ENCODE results near the gene PDGFA.

The PDGFA gene

DNA sequence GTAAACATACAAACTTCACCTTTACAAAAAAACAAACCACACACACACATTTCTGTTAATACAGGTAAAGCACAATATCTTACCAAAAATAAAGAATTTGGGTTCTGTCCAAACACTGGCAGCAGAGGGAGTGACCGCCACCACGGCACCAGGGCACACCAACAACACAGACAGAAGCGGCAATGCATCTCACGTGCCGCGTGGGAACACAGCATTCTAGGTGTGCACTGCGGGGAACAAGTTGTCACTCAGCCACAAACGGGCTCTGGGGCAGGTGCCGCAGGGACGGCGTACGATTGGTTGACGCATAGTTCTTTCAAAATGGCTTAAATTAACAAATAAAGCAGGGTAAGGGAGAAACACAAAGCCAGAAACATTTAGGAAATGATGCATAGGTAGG is 22.3 kb downstream of the PDGFA start:
- DNase-seq (ENCODE audit: low read depth) = no peak
- Histone ChIP-seq H3K4me1 (ENCODE audit: control insufficient read depth, insufficient read depth, low read length) (no peaks in the 10 kb centered on the region), H3K4me3 (ENCODE audit: low read length) (no peak overlapping the region), H3K9ac (ENCODE audit: low read length) (no peak overlapping the region), H3K36me3 (ENCODE audit: control insufficient read depth, insufficient read depth, low read length, severe bottlenecking) (peaks cover 4% of the 10 kb centered on the region), H3K9me3 (ENCODE audit: control insufficient read depth, low read length) (no peaks in the 10 kb centered on the region), H3K27me3 (replicated peaks; ENCODE audit: control insufficient read depth, insufficient read depth, low read length) (peaks cover 6% of the 10 kb centered on the region)

DNA sequence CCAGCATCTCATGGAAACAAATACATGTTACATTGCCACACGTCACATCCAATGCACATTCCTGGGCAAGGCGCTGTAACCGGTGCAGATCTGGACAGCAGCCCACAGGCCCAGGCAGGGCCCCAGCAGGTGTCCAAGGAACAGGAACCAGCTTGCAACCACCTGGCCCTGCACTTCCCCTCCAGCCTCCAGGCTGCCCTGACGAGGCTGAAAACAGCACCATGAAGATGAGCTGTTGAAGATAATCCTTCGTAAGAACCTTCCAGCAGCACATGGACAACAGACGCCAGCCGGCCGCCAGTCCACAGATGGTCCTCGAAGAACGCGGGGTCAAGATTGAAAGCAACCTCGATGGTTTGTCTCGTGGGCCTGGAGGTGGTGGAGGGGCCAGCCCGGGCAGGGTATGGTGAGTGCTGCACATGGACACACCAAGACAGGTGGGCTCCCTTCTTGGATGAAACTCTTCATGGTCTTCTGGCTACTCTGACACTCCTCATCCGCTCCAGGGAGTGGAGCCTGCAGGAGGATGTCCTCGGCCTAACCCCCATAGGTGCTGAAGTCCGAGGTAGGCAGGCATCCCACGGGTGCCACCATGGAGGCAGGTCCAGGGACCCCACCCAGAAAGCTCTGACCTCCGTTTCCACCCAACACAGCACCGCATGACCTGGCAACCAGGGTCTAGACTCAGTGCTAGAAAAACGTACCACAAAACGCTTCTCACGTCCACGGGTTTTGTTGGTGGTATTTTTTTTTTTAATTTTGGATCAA is 22.9 kb downstream of the PDGFA start:
- H3K4me1 ChIP-seq (ENCODE audit: control insufficient read depth, insufficient read depth, low read length) = no peaks in the 10 kb centered on the region
- DNase-seq (ENCODE audit: low read depth) = no peak
- H3K27me3 ChIP-seq (replicated peaks; ENCODE audit: control insufficient read depth, insufficient read depth, low read length) = peaks cover 6% of the 10 kb centered on the region

DNA sequence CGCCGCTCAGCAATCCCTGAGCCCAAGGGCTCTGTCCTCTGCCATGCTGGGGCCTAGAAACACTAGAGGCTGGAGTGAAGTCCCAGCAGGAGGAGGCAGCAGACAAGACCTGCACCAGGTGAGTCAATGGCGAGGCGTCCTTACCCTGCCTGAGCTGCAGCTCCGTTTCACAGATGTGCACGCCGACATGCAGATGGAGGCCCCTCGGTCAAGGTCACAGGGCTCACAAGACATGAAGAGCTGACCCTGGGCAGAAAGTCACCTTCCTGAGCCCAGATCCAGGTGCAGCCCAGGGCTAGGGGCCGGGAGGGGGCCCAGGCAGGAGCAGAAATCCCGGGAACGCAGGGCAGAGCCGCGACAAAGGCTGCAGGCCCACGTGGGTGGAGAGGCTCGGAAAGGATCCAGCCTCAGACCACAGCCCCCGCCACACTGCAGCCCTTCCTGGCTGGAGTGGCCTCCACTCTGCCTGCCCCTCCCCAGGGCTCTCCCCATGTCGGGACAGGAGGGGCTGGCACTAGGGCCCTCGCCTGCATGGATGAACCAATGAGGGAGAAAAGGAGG is 23.8 kb downstream of the PDGFA start:
- Histone ChIP-seq H3K9ac (ENCODE audit: low read length) (no peak overlapping the region), H3K4me3 (ENCODE audit: low read length) (no peak overlapping the region), H3K9me3 (ENCODE audit: control insufficient read depth, low read length) (no peaks in the 10 kb centered on the region), H3K4me1 (ENCODE audit: control insufficient read depth, insufficient read depth, low read length) (no peaks in the 10 kb centered on the region), H3K36me3 (ENCODE audit: control insufficient read depth, insufficient read depth, low read length, severe bottlenecking) (peaks cover 4% of the 10 kb centered on the region), H3K27me3 (replicated peaks; ENCODE audit: control insufficient read depth, insufficient read depth, low read length) (peaks cover 7% of the 10 kb centered on the region)
- no peak for DNase-seq (ENCODE audit: low read depth)

More for the DNA sequence above, 22.9 kb downstream of the PDGFA start:
- Histone ChIP-seq H3K9me3 (ENCODE audit: control insufficient read depth, low read length) (no peaks in the 10 kb centered on the region), H3K9ac (ENCODE audit: low read length) (no peak overlapping the region), H3K36me3 (ENCODE audit: control insufficient read depth, insufficient read depth, low read length, severe bottlenecking) (peaks cover 4% of the 10 kb centered on the region), H3K4me3 (ENCODE audit: low read length) (no peak overlapping the region)

DNA sequence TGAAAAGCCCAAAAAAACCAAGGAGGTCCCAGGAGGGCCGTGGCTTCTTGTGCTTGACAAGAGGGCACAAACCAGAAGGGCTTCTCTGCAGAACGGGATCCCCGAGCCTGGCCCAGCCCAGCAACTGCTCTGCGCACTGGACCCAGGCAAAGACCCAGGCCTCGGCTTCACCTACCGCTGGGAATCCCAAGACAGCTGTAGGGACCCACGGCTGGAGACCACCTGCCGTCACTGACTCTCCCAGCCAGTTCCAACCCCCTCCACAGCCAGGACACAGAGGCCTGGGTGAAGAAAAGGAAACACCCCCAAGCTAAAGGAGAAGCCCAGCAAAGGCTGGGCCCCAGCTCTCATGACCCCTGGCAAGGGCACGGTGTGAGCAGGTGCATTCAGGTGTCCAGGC is 24.3 kb downstream of the PDGFA start:
- H3K9ac ChIP-seq (ENCODE audit: low read length) = no peak overlapping the region
- H3K9me3 ChIP-seq (ENCODE audit: control insufficient read depth, low read length) = no peaks in the 10 kb centered on the region
- H3K4me3 ChIP-seq (ENCODE audit: low read length) = no peak overlapping the region

DNA sequence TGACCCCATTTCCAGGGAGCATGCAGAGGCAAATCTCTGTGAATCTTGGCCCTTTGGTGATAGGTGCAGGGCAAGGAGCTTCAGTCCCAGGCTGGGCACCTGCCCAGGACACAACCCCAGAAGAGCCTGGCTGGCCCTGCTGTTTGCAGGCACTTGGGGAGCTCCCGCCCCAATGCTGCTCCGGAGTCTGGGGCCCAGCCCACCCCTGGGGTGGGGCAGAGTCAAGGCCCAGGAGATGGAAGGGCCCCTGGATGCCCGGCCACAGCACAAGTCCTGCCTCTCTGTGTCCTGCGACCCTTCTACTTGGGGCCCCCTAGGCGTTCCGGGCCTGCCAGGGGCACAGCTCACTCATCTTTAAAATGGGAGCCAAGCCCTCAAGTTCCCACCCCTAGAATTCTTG is 24.7 kb downstream of the PDGFA start:
- no peak for DNase-seq (ENCODE audit: low read depth)
- Histone ChIP-seq H3K36me3 (ENCODE audit: control insufficient read depth, insufficient read depth, low read length, severe bottlenecking) (peaks cover under 1% of the 10 kb centered on the region), H3K9me3 (ENCODE audit: control insufficient read depth, low read length) (no peaks in the 10 kb centered on the region), H3K4me1 (ENCODE audit: control insufficient read depth, insufficient read depth, low read length) (no peaks in the 10 kb centered on the region), H3K4me3 (ENCODE audit: low read length) (no peak overlapping the region), H3K9ac (ENCODE audit: low read length) (no peak overlapping the region), H3K27me3 (replicated peaks; ENCODE audit: control insufficient read depth, insufficient read depth, low read length) (peaks cover 17% of the 10 kb centered on the region)

More for the DNA sequence above, 24.3 kb downstream of the PDGFA start:
- no peaks in the 10 kb centered on the region for H3K4me1 ChIP-seq (ENCODE audit: control insufficient read depth, insufficient read depth, low read length)
- H3K27me3 ChIP-seq (replicated peaks; ENCODE audit: control insufficient read depth, insufficient read depth, low read length) = peaks cover 13% of the 10 kb centered on the region
- peaks cover 4% of the 10 kb centered on the region for H3K36me3 ChIP-seq (ENCODE audit: control insufficient read depth, insufficient read depth, low read length, severe bottlenecking)
- DNase-seq (ENCODE audit: low read depth) = no peak

DNA sequence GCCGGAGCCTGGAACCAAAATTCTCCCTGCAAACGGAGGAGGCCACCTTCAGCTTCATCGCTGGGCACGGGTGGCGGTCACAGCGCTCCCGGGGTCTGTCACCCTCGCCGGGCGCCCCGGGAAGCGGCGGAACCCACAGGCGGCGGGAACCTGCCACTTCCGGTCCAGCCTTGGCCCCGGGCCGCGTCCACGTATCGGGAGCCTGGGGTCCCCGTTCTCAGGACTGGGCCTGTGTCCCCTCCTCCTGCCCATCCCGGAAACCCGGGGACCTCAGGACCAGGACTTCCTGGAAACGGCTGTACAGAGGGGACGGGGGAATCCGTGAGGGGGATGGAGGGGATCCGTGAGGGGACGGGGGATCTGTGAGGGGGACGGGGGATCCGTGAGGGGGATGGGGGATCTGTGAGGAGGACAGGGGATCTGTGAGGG is 25.4 kb downstream of the PDGFA start:
- Histone ChIP-seq H3K9me3 (ENCODE audit: control insufficient read depth, low read length) (no peaks in the 10 kb centered on the region), H3K9ac (ENCODE audit: low read length) (no peak overlapping the region), H3K4me3 (ENCODE audit: low read length) (no peak overlapping the region), H3K4me1 (ENCODE audit: control insufficient read depth, insufficient read depth, low read length) (no peaks in the 10 kb centered on the region), H3K36me3 (ENCODE audit: control insufficient read depth, insufficient read depth, low read length, severe bottlenecking) (no peaks in the 10 kb centered on the region), H3K27me3 (replicated peaks; ENCODE audit: control insufficient read depth, insufficient read depth, low read length) (peaks cover 18% of the 10 kb centered on the region)
- DNase-seq (ENCODE audit: low read depth) = no peak

DNA sequence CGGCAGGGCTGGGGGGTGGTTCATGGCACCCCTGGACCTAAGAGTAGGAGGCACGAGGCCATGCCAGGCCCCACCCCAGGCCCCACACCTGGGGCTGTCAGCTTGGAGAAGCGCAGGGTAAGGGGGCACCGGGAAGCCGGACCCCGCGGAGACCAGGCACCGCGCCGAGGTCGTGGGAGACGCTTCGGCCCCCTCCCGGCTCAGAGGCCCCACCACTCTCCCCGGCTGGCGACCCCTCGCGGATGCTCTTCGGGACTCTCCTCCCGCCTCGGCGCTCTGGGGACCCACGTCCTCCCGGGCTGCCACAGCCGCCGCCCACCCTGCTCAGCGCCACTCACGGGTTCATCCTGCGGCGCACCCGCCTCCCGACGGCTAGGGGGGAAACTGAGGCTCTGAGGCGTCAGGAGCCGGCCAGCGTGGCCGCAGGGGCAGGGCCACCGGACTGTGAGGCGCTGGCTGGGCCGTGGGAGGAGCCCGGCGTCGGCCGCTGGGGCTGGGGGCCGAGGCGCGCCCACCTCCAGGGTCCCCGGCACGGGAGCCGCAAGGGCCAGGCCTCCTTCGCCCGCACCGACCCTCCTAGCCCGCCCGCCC is 25.9 kb downstream of the PDGFA start:
- H3K4me3 ChIP-seq (ENCODE audit: low read length) = no peak overlapping the region
- no peak overlapping the region for H3K9ac ChIP-seq (ENCODE audit: low read length)
- no peaks in the 10 kb centered on the region for H3K4me1 ChIP-seq (ENCODE audit: control insufficient read depth, insufficient read depth, low read length)
- peaks cover 18% of the 10 kb centered on the region for H3K27me3 ChIP-seq (replicated peaks; ENCODE audit: control insufficient read depth, insufficient read depth, low read length)
- H3K36me3 ChIP-seq (ENCODE audit: control insufficient read depth, insufficient read depth, low read length, severe bottlenecking) = no peaks in the 10 kb centered on the region
- no peaks in the 10 kb centered on the region for H3K9me3 ChIP-seq (ENCODE audit: control insufficient read depth, low read length)
- DNase-seq (ENCODE audit: low read depth) = no peak

DNA sequence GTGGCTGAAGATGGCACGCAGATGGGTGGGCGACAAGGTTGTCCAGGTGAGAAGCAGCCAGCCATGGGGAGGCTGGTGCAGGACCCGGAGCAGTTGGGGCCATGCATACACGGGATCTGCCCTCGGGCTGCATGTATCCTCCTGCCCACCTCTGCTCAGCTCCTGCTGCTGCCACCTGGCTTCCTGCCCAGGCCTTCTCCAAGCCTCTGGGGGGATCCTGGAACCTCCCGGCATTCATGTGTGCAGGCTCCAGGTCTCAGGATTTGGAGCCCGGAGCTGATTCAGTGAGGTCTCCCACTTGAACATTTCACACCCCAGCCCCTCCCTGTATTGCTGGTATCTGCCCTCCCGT is 27.0 kb downstream of the PDGFA start:
- no peak for DNase-seq (ENCODE audit: low read depth)
- Histone ChIP-seq H3K4me1 (ENCODE audit: control insufficient read depth, insufficient read depth, low read length) (no peaks in the 10 kb centered on the region), H3K9me3 (ENCODE audit: control insufficient read depth, low read length) (no peaks in the 10 kb centered on the region), H3K9ac (ENCODE audit: low read length) (no peak overlapping the region), H3K4me3 (ENCODE audit: low read length) (no peak overlapping the region), H3K27me3 (replicated peaks; ENCODE audit: control insufficient read depth, insufficient read depth, low read length) (peaks cover 18% of the 10 kb centered on the region), H3K36me3 (ENCODE audit: control insufficient read depth, insufficient read depth, low read length, severe bottlenecking) (no peaks in the 10 kb centered on the region)

DNA sequence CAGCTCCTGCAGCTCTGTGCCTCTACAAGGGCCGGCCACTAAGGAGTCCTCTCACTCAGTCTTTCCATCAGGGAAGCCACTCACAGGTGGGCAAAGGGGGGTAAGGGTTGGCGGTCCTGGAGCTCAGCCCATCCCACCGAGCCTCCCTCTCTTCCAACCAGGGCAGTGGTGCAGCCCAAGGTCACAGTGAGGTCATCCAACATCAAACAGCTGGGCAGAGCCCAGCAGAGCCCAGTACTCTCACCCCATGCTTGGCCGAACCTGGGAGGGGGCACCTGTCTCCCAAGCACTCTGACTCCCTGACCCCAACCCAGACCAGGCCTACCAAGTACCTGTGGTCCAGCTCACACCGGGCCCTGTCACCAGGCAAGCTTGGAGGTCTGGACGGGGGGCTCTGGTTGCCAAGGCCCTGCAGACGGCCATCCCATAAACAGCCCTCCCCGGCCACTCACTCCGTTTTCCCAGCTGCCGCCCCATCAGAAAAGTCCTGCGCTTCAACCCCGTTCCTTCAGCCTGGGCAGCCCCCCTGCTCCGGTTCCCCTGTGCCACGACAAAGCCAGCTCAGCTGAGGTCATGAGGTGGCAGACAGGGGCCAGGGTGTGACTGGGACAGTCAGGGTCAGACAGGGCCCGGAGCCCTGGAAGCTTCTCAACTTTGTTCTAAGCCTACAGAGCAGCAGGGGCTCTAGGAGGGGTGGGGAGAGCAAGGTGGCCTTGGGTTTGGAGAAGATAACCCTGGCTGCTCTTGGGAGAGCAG is 27.5 kb downstream of the PDGFA start:
- no peaks in the 10 kb centered on the region for H3K4me1 ChIP-seq (ENCODE audit: control insufficient read depth, insufficient read depth, low read length)
- H3K36me3 ChIP-seq (ENCODE audit: control insufficient read depth, insufficient read depth, low read length, severe bottlenecking) = no peaks in the 10 kb centered on the region
- no peak for DNase-seq (ENCODE audit: low read depth)

DNA sequence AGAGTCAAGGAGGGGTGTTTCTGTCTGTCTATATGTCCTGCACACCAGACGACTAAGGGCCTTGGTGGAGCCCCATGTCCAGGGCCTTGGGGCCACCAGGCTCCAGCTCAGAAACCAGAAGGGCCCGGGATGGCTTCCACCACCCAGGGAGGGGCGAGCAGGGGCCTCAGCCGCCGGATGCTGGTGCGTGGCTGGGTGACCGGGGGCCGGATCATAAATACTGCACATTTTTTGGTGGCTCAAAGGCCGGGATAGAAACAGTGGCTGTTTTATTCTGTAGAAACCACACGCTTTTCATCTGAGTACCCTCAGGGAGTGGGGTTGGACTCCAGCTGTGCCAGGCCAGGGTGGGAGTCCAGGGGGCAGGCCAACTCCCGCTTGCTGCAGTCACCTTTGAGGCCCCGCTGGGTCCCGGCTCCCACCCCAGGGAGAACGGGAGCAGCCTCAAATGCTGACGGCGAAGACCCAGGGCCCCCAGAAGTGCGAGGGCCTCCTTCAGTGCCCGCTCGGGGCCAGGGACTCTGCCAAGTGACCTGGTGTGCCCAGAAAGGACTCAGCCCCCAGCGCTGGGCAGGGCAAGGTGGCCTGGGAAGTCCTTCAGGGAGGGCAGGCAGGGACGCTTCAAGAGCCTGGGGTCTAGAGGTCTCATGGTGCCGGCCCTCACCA is 28.2 kb downstream of the PDGFA start:
- no peak overlapping the region for H3K4me3 ChIP-seq (ENCODE audit: low read length)
- H3K4me1 ChIP-seq (ENCODE audit: control insufficient read depth, insufficient read depth, low read length) = no peaks in the 10 kb centered on the region
- H3K36me3 ChIP-seq (ENCODE audit: control insufficient read depth, insufficient read depth, low read length, severe bottlenecking) = no peaks in the 10 kb centered on the region
- H3K9me3 ChIP-seq (ENCODE audit: control insufficient read depth, low read length) = peaks cover 3% of the 10 kb centered on the region
- no peak for DNase-seq (ENCODE audit: low read depth)
- no peak overlapping the region for H3K9ac ChIP-seq (ENCODE audit: low read length)
- peaks cover 27% of the 10 kb centered on the region for H3K27me3 ChIP-seq (replicated peaks; ENCODE audit: control insufficient read depth, insufficient read depth, low read length)

More for the DNA sequence above, 27.5 kb downstream of the PDGFA start:
- no peak overlapping the region for H3K4me3 ChIP-seq (ENCODE audit: low read length)
- peaks cover under 1% of the 10 kb centered on the region for H3K9me3 ChIP-seq (ENCODE audit: control insufficient read depth, low read length)
- no peak overlapping the region for H3K9ac ChIP-seq (ENCODE audit: low read length)
- peaks cover 20% of the 10 kb centered on the region for H3K27me3 ChIP-seq (replicated peaks; ENCODE audit: control insufficient read depth, insufficient read depth, low read length)
